Fibroblast of villous mesenchyme (primary cell): ENCODE data around the gene DNAJC8. TPM values are rescaled to one million over a fixed set of nuclear protein-coding genes. Genes with fewer than 3 reads are reported as not detected.

ENCODE experiments used
- DNase-seq: peaks from one replicate; pipeline ENCODE4 v3.0.0-alpha.2; 2010; ENCODE audit warnings: low read depth
- H3K4me3 ChIP-seq: 2 replicates; pipeline ENCODE4 v1.5.1; 2011; ENCODE audit warnings: low read depth, mild to moderate bottlenecking, low read length
- CTCF ChIP-seq: IDR thresholded peaks from 2 replicates; pipeline ENCODE4 v1.5.1; 2012; ENCODE audit warnings: low read depth, mild to moderate bottlenecking, low read length; ENCODE audit not compliant: insufficient read depth
- total RNA-seq: library from RNA; depleted of rRNA; stranded (reverse); fragments of >200 nt; gene quantifications from 2 replicates; pipeline ENCODE4 v1.2.3, GENCODE V29; 2012

The DNAJC8 gene
- total RNA-seq, 1 donor, result 81.6 TPM

- H3K4me3 ChIP-seq, result no peak overlapping the region
- DNase-seq, result no peak
- no peak for TF ChIP-seq CTCF
Observed at GRCh38 chr1:28180306-28181305, 52.2 kb downstream of the DNAJC8 start.

- H3K4me3 ChIP-seq, result no peak overlapping the region
- no peak for TF ChIP-seq CTCF
Observed at GRCh38 chr1:28178690-28179485, 53.9 kb downstream of the DNAJC8 start.

GRCh38 chr1:28176492-28177470 lies 56.0 kb downstream of the DNAJC8 start, which contains the start of gene PTAFR:
TSS of gene PTAFR (minus strand) at chr1:28176690. CDS start at chr1:28151021, 25,669 bp downstream.
- no peak within 1 kb of the TSS for H3K4me3 ChIP-seq
- no peak for DNase-seq
- TF ChIP-seq CTCF, result no peak

More at GRCh38 chr1:28178690-28179485, 53.9 kb downstream of the DNAJC8 start:
- DNase-seq, result no peak

- TF ChIP-seq CTCF, result no peak
- no peak overlapping the region for H3K4me3 ChIP-seq
Observed at GRCh38 chr1:28175955-28176485, 56.8 kb downstream of the DNAJC8 start.

DNA sequence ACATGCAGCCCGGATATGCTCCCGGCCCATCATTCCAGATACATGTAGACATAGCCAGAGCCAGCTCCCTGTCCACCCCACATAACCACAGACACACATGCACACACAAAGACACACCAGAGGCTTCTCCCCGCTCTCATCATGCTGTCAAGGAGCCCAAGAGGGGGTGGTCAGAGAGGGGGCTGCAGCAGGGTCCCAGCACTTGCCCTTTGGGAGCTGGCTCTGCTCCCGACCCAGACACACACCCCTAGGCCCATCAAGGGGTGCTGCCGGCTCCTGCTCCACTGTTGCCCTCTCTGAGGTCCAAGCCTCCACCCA lies 58.9 kb downstream of the DNAJC8 start:
- H3K4me3 ChIP-seq, result no peak overlapping the region
- DNase-seq, result peak; percentile 64
- no peak for TF ChIP-seq CTCF

More at GRCh38 chr1:28175955-28176485, 56.8 kb downstream of the DNAJC8 start:
- DNase-seq, result no peak
